CD4-positive, alpha-beta T cell (primary cell): ENCODE results near the gene MSANTD1. TPM values are rescaled to one million over a fixed set of nuclear protein-coding genes. Genes with fewer than 3 reads are reported as not detected.

ENCODE experiments used
- ATAC-seq: fragments of 200-7000 bp; cut with Tn5 transposase; one replicate; pipeline ENCODE4 v1.10.0; 2022; ENCODE audit warnings: mild to moderate bottlenecking; ENCODE audit not compliant: poor library complexity
- CTCF ChIA-PET: fragments of 350-600 bp; sonication (Branson Sonifier 250); formaldehyde crosslinking; loops from one replicate; lab custom pipeline; 2021; ENCODE audit warnings: antibody characterized with exemption, inconsistent platforms; lab: Charles Lee
- POLR2A ChIA-PET: fragments of 350-600 bp; sonication (Branson Sonifier 250); formaldehyde crosslinking; loops from one replicate; lab custom pipeline; 2021; ENCODE audit warnings: antibody characterized with exemption, inconsistent platforms; lab: Charles Lee
- DNase-seq, 14 experiments: peaks; one replicate each; pipeline ENCODE4 v3.0.0-alpha.2; 2013 to 2020; ENCODE audit warnings: mixed read lengths in 2 of 14
- H3K27ac ChIP-seq, 2 donors: one replicate each; pipeline versions ENCODE4 v1.5.1 to v1.7.0; 2013; ENCODE audit warnings: low read length in 2 of 2, low read depth in 1 of 2, mild to moderate bottlenecking in 1 of 2
- H3K27me3 ChIP-seq, 2 experiments: 1 replicate in 1 of 2; 2 replicates in 1 of 2; pipeline versions ENCODE4 v1.6.1 to v1.7.0; 2013; ENCODE audit warnings: low read length in 2 of 2, control low read depth in 1 of 2, mild to moderate bottlenecking in 1 of 2, moderate library complexity in 1 of 2; ENCODE audit not compliant: insufficient read depth in 2 of 2, control insufficient read depth in 1 of 2
- H3K36me3 ChIP-seq: one replicate; pipeline ENCODE4 v1.6.1; 2013; ENCODE audit warnings: low read length, control low read depth; ENCODE audit not compliant: insufficient read depth
- H3K4me1 ChIP-seq: one replicate; pipeline ENCODE4 v1.6.1; 2013; ENCODE audit warnings: low read length, control low read depth; ENCODE audit not compliant: insufficient read depth
- H3K4me3 ChIP-seq: one replicate; pipeline ENCODE4 v1.5.1; 2013; ENCODE audit warnings: mild to moderate bottlenecking, low read length, moderate library complexity
- H3K9me3 ChIP-seq, 2 experiments: 1 replicate in 1 of 2; 2 replicates in 1 of 2; pipeline versions ENCODE4 v1.6.1 to v1.7.0; 2013; ENCODE audit warnings: low read length in 2 of 2, mild to moderate bottlenecking in 2 of 2, control low read depth in 1 of 2, moderate library complexity in 1 of 2; ENCODE audit not compliant: control insufficient read depth in 1 of 2, insufficient read depth in 1 of 2
- H3K27ac Mint-ChIP-seq: one replicate; pipeline ENCODE4 v1.8.0; 2020; ENCODE audit warnings: mixed read lengths
- H3K27me3 Mint-ChIP-seq: one replicate; pipeline ENCODE4 v1.8.0; 2021; ENCODE audit warnings: mixed read lengths
- H3K36me3 Mint-ChIP-seq: one replicate; pipeline ENCODE4 v1.8.0; 2021; ENCODE audit warnings: low read depth, mixed read lengths
- H3K4me1 Mint-ChIP-seq: one replicate; pipeline ENCODE4 v1.8.0; 2021; ENCODE audit warnings: low read depth, mixed read lengths
- H3K4me3 Mint-ChIP-seq: one replicate; pipeline ENCODE4 v1.8.0; 2020; ENCODE audit warnings: mild to moderate bottlenecking, mixed read lengths
- H3K9me3 Mint-ChIP-seq: one replicate; pipeline ENCODE4 v1.8.0; 2020; ENCODE audit warnings: mixed read lengths
- CTCF ChIP-seq: fragments of 200-600 bp; IDR thresholded peaks from one replicate; pipeline ENCODE4 v1.8.0; 2022; ENCODE audit warnings: antibody characterized with exemption, mild to moderate bottlenecking
- intact Hi-C, 2 experiments: fragments of 100-400 bp; cut with DNase I in 1 of 2; cut with micrococcal nuclease in 1 of 2; formaldehyde crosslinking; loops; one replicate each; pipeline versions ENCODE4 v1.15.1 to v1.9.0; 2023 to 2025; cut with DNase I, micrococcal nuclease
- total RNA-seq, 174 experiments: library from RNA in 2 of 174; stranded (reverse) in 2 of 174; gene quantifications; one replicate each; pipeline ENCODE4 v1.2.3 and lab custom pipeline; 2021 to 2026

MSANTD1 gene
- total RNA-seq, 2 experiments from 2014 or later: 0.67 to 0.74 TPM

DNA sequence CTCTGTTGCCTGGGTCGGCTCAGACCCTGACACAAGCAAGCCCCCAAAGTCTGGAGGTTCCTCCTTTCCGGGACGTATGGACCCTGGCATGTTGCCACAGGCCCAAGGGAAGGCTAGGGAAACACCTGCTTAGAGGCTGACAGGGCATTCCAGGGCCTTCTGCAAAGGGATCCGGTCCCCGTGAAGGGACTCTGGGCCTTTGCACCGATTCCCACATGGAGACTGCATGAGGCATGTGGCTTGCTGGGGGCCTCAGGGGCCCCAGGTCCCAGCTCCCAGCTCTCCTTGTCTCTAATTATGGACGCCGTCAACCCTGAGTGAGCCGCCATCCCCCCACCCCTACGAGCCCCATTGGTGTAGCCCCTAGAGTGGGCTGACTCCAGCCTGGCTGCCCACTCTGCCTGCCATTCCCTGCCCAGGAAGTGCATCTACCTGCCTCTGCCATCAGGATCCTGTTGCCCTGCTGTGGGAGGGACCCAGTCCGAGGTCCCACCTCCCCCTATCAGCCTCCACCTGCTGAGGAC lies 39.7 kb downstream of the MSANTD1 start:
- Mint-ChIP-seq H3K36me3 (peaks cover 5% of the 10 kb centered on the region), H3K27me3 (peaks cover 28% of the 10 kb centered on the region), H3K27ac (no peak overlapping the region), H3K4me3 (no peak overlapping the region), H3K4me1 (peaks cover 18% of the 10 kb centered on the region), H3K9me3 (no peaks in the 10 kb centered on the region)
- peaks cover 12 to 24% of the 10 kb centered on the region in 2 experiments for H3K27me3 ChIP-seq
- intact Hi-C loops: no loop called here
- no peak for ATAC-seq
- TF ChIP-seq CTCF: no peak
- no peak overlapping the region for H3K27ac ChIP-seq
- peaks cover 31% of the 10 kb centered on the region for H3K4me1 ChIP-seq
- H3K36me3 ChIP-seq: no peaks in the 10 kb centered on the region
- ChIA-PET POLR2A (no interaction called here), CTCF (no interaction called here)
- peak in 1 of 14 experiments; percentile 6 for DNase-seq
- H3K4me3 ChIP-seq: no peak overlapping the region
- peaks cover 0 to 2% of the 10 kb centered on the region in 2 experiments for H3K9me3 ChIP-seq

DNA sequence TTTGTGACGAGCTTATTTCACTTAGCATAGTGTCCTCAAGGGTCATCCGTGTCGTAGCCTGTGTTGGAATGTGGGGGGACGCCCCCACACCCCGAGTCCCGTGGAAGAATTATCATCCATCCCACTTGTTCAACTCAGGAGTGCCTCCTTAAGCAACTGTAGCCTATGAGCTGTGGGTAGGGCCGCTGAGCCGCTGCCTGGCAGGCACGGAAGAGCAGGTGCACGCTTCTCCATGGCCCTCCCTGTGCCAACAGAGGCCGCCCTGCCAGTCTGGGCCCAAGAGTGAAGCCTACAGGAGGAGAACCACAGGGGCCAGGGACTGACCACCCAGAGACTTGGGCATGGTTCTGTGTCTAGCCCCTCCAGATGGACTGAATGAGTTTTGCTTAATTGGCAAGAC lies 41.5 kb downstream of the MSANTD1 start:
- ATAC-seq: no peak
- Mint-ChIP-seq H3K9me3 (no peaks in the 10 kb centered on the region), H3K27me3 (peaks cover 28% of the 10 kb centered on the region), H3K36me3 (peaks cover 5% of the 10 kb centered on the region), H3K4me3 (peak overlapping the region; percentile 73), H3K27ac (peak overlapping the region; percentile 20), H3K4me1 (peaks cover 30% of the 10 kb centered on the region)
- H3K9me3 ChIP-seq: no peaks in the 10 kb centered on the region
- CTCF ChIA-PET: no interaction called here
- no peaks in the 10 kb centered on the region for H3K36me3 ChIP-seq
- TF ChIP-seq CTCF: no peak
- H3K4me3 ChIP-seq: no peak overlapping the region
- peaks cover 39% of the 10 kb centered on the region for H3K4me1 ChIP-seq
- intact Hi-C loops: loop anchor here in 1 of 2 experiments (5.0 to 10.0 kb wide), 4 partner anchors 88 to 664 kb away; partner anchors contain the start of genes GRK4, HTT, HTT-AS and NOP14
- POLR2A ChIA-PET: no interaction called here
- H3K27ac ChIP-seq: no peak overlapping the region
- no peak for DNase-seq
- H3K27me3 ChIP-seq: peaks cover 11 to 24% of the 10 kb centered on the region in 2 experiments

DNA sequence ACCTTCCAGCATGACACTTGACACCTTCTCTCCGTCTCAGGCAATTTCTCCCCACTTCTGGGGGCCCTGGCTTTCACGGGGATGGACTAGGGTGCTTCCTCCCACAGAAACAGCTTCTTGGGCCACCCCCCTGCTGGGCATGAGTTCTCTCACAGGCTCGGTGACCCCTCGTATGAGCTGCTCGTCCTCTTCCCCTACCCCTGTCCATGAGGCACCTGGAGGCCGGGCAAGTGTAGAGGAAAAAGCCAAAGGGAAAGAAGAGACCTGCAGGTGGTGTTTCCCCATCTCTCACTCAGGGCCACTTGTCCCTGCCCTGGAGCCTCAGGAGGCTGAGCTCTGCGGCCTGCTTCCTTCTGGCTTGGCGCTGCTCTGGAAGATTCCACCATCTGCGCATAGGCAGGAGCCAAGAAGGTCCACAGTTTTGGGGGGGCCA lies 41.9 kb downstream of the MSANTD1 start:
- no peak for TF ChIP-seq CTCF
- Histone ChIP-seq H3K36me3 (no peaks in the 10 kb centered on the region), H3K4me3 (no peak overlapping the region), H3K27ac (no peak overlapping the region), H3K4me1 (peaks cover 37% of the 10 kb centered on the region), H3K27me3 (peaks cover 7 to 21% of the 10 kb centered on the region in 2 experiments), H3K9me3 (no peaks in the 10 kb centered on the region)
- peak overlapping the region; percentile 73 for H3K4me3 Mint-ChIP-seq
- intact Hi-C loops: loop anchor here in 1 of 2 experiments (5.0 to 10.0 kb wide), 4 partner anchors 89 to 664 kb away; partner anchors contain the start of genes GRK4, HTT, HTT-AS and NOP14
- H3K4me1 Mint-ChIP-seq: peaks cover 34% of the 10 kb centered on the region
- H3K27ac Mint-ChIP-seq: no peak overlapping the region
- peak in 1 of 14 experiments; percentile 16 for DNase-seq
- CTCF ChIA-PET: interaction anchor here (1.3 kb wide), 1 partner anchor 55 kb away, joined by 3 read pairs; no protein-coding TSS in a partner anchor
- peaks cover 25% of the 10 kb centered on the region for H3K27me3 Mint-ChIP-seq
- no peak for ATAC-seq
- POLR2A ChIA-PET: no interaction called here
- peaks cover 5% of the 10 kb centered on the region for H3K36me3 Mint-ChIP-seq
- H3K9me3 Mint-ChIP-seq: no peaks in the 10 kb centered on the region
